GM12892 (cell line): ENCODE results near the gene CCR4.
"Not testable (repeated sequence)": the region's sequence is repeated elsewhere in the genome, so short reads cannot be mapped to it uniquely, and the experiment has no call there.

Source experiments
- DNase-seq: peaks from one replicate; pipeline ENCODE4 v3.0.0; 2011; ENCODE audit not compliant: insufficient read length
- FAIRE-seq: peaks from 2 replicates; lab custom pipeline; 2011; peaks lifted over from hg19 to GRCh38; lab: Jason Lieb, UNC
- POLR2A ChIP-seq: IDR thresholded peaks from 2 replicates; pipeline ENCODE4 v1.6.1; 2011; ENCODE audit warnings: low read depth, low read length, control low read depth
- POLR2AphosphoS5 ChIP-seq: IDR thresholded peaks from 2 replicates; pipeline ENCODE4 v1.6.1; 2011; ENCODE audit warnings: low read depth, low read length, control low read depth
- TAF1 ChIP-seq: IDR thresholded peaks from 2 replicates; pipeline ENCODE4 v1.6.1; 2011; ENCODE audit warnings: low read depth, mild to moderate bottlenecking, control low read depth, low read length, borderline replicate concordance

CCR4 gene

DNA sequence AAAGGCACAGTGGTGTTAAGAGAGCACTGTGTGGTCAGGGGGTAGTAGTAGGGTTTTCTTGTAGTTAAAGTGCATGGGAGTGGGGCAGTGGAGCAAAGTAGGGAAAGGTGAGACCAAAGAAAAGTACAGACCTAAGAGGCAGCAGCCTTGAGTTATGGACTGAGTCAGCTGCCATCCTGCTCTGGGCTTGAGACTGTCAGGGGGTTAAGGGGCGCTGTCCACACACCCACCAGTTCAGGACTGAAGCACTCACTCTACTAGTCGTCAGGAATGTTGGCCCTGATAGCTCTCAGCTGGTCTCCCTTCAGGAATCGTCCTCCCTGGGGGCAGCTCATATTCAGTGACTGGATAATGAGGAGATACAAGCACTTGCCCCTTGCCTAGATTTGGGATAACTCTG lies 7.9 kb downstream of the CCR4 start:
- TF ChIP-seq POLR2AphosphoS5 (no peak), POLR2A (no peak), TAF1 (no peak)
- DNase-seq (no peak), FAIRE-seq (peak; percentile 82)

DNA sequence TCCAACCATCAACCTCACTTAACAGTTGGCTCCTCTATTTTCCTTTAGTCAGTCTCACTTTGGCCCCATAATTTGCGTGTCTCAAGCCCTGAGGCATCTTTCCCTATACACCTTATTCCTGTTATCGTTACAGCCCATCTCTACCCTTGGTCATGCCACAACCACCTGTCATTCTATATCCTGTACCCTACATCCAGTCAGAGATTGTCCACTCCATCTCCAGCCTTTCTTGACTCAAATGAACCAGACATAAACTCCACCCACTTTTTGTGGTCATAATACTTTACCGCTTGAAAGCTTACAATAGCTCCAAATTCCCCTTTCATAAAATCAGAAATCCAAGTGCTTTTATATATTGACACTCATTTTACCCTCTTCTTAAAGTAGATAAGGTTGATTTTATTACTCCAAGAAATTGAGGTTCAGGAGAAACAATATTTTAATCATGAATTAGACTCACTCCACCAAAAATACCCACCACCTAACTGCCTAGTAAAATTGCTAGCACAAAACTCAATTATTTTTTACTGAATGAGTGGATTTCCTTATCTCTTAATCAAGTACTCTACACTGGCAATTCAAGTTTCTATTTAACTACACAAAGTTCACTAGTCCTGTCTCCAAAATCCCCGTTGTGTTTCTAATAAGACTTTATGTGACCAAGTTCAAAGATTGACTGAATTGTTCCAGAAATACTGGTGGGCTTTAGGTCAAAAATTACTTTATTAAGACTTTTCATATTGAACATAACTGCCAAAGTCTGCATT lies 9.1 kb downstream of the CCR4 start:
- TF ChIP-seq TAF1 (no peak), POLR2AphosphoS5 (no peak), POLR2A (no peak)
- DNase-seq (no peak), FAIRE-seq (peak; percentile 82)

DNA sequence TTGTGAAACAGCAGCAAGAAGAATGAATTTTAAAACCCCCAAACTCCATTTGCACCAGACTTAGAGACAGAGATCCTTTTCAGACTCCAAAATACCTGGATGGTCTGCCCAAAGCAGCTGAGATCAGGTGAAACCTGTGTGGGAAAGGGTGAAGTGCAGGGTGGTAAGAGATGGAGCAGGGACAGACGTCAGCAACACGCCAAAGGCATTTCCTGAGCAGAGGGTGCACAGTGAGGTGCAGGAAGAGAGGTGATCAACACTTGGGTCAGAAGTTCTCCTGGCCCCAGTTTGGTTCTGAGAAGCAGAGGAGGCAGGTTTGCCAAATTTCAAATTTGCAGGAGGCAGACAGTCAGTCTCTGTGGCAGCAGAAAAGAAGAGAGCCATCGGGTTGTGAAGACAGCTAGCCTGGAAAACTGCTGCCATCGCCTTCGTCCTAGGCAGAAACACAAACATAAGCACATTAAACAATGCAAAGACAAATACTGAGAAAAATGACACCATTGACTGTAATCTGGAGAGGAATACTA lies 9.8 kb downstream of the CCR4 start:
- FAIRE-seq (peak; percentile 86), DNase-seq (no peak)
- no peak for TF ChIP-seq TAF1
- no peak for TF ChIP-seq POLR2AphosphoS5
- no peak for TF ChIP-seq POLR2A

DNA sequence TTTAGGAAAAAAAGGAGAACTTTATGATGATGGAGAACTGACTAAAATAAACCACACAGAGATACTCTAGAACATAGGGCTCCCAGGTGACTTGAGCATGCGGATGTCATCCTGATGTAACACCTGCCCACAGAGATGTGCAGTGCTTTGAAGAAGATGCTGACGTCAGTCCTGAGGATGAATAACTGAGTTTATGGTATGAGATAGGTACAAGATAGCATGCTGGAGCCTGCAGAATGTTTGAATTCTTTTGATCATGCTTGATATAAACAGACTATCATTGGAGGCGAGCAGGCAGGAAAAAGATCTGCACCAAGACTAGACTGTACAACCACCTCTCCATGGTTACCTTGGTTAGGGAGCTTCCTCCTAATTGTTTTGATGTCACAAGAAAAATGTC lies 12.4 kb downstream of the CCR4 start:
- TF ChIP-seq POLR2AphosphoS5 (no peak), POLR2A (no peak), TAF1 (no peak)
- no peak for FAIRE-seq
- DNase-seq: no peak

DNA sequence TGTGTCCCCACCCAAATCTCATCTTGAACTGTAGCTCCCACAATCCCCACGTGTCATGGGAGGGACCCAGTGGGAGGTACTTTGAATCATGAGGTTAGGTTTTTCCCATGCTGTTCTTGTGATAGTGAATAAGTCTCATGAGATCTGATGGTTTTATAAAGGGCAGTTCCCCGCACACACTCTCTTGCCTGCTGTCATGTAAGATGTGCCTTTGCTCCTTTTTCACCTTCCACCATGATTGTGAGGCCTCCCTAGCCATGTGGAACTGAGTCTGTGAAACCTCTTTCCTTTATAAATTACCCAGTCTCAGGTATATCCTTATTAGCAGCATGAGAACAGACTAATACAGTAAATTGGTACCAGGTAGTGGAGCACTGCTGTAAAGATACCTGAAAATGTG lies 13.3 kb downstream of the CCR4 start:
- not testable (repeated sequence) for FAIRE-seq, DNase-seq

DNA sequence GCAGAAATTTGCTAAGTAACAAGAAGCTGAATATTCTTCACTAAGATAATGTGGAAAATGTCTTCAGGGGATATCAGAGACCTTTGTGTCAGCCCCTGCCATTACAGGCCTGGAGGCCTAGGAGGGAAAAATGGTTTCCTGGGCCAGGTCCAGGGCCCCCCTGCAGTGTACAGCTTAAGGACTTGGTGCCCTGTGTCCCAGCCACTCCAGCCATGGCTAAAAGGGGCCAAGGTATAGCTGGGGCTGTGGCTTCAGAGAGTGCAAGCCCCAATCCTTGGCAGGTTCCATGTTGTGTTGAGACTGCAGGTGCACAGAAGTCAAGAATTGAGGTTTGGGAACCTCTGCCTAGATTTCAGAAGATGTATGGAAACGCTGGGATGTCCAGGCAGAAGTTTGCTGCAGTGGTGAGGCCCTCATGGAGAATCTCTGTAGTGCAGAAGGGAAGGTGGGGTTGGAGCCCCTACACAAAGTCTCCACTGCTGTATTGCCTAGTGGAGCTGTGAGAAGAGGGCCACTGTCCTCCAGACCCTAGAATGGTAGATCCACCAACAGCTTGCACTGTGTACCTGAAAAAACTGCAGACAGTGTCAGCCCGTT lies 14.3 kb downstream of the CCR4 start:
- not testable (repeated sequence) for DNase-seq, FAIRE-seq

DNA sequence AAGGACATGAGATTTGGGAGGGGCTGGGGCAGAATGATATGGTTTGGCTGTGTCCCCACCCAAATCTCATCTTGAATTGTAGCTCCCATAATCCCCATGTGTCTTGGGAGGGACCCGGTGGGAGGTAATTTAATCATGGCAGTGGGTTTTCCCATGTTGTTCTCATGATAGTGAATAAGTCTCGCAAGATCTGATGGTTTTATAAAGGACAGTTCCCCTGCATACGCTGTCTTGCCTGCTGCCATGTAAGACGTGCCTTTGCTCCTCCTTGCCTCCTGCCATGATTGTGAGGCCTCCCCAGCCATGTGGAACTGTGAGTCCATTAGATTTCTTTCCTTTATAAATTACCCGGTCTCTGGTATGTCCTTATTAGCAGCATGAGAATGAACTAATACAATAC lies 15.2 kb downstream of the CCR4 start:
- not testable (repeated sequence) for DNase-seq, FAIRE-seq

DNA sequence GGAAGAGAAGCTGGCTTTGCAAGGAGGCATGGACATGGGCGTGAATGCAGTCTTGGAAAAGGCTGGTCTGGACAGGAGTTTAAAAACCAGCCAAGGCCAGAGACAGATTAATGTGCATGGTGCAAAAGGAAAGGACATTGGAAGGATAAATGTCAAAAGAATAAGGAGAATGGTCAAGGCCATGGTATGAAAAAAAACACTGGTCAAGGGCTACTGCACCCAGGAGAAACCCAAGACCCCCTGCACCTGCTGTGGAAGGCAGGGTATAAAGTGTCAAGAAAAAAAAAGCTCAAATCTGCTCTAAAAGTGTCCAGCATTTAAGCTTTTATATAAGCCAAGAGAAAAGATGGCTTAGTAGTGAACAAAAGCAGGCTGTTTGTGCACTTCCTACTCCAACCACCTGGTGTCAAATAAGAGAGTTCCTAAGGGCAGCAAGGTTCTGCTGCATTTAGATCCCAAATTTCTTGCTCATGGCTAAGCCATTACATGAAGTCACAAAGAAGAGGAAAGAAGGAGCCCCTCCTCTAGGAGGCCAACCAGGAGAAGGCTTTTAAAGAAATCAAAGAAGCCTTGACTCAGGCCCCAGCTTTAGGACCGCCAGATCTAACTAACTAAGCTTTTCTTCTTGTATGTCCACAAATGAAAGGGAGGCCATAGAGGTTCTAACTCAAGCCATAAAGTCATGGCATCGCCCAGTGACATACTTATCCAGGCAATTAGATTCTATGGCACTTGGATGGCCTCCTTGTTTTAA lies 16.9 kb downstream of the CCR4 start:
- DNase-seq (no peak), FAIRE-seq (no peak)
- no peak for TF ChIP-seq POLR2A
- TF ChIP-seq TAF1: no peak
- no peak for TF ChIP-seq POLR2AphosphoS5

DNA sequence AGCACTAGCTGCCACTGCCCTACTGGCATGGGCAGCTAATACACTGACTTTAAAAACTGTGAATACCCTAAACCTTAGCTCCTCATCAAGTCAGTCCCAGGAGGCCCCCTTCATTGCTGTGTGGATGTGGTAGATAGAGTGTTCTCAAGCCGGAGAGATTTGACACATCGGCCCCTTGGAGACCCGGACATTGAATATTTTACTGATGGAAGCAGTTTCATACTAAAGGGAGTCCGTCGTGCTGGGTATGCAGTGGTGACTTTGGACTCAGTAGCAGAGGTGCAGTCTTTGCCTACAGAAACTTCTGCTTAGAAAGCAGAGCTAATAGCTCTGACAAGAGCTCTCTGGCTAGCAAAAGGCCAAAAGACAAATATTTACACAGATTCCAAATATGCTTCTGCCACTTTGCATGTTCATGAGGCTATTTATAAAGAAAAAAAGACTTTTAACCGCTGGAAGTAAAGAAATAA lies 17.5 kb downstream of the CCR4 start:
- FAIRE-seq (no peak), DNase-seq (no peak)
- TF ChIP-seq TAF1: no peak

DNA sequence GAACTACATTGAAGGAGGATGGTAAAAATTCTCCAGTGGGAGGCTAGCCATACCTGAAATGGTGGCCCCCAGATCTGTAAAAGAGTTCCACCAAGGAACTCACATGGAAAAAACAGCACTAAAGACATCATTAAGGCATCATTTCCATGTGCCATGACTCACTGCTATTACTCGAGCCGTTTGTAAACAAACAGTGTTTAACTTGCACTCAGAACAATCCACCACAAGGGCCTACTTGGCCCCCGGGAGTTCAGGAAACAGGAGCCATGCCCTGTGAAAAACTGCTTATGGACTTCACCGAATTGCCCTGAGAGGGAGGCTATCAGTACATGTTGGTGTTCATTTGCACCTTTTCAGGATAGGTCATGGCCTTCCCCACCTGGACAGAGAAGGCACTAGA lies 18.2 kb downstream of the CCR4 start:
- FAIRE-seq (no peak), DNase-seq (no peak)
- TF ChIP-seq POLR2A: no peak
- no peak for TF ChIP-seq POLR2AphosphoS5
- TF ChIP-seq TAF1: no peak

DNA sequence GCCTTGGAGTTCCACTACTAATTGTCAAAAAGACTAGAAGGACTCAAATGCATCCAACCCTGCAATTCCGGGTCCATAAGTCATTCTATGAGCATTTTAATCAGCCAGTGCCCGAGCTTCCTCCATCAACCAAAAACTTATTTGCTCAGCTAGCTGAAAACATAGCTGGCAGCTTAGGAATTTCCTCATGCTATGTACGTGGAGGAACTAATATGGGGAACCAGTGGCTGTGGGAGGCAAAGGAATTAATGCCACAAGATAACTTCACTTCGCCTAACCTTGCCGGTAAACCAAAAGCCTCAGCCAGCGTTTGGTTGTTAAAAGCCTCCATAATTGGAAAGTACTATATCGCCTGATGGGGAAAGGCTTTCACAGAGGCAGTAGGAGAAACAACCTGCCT lies 19.8 kb downstream of the CCR4 start:
- not testable (repeated sequence) for FAIRE-seq, DNase-seq

DNA sequence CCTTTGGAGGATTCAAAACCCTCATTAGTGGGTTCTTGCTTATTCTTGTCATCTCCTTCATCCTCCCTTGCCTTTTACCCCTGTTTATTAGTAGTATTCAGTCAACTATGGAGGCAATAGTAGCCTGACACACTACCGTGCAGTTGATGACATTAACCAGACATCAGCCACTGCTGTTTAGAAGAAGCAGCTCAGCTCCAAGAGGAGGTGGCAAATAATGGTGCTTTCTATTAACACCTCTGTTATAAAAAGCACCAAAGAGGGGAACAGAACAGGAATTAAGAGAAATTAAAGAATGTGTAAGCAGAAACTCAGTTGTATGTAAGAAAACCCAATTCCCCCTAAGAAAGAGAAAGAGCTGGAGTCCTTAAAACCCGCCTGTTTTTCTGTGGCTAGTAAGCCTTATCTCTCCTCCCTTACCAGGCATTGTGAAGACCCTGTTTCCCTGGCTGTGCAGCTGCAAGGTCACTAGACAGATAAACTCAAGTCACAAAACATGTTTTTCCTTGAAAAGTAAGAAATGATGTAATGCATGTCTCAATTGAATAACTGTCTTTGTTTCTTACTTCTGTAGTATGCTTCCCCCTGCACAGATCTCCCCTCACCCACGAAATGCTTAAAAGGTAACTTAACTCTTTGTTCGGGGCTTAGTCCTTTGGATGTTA lies 21.2 kb downstream of the CCR4 start:
- FAIRE-seq (no peak), DNase-seq (no peak)
- TF ChIP-seq POLR2A (no peak), POLR2AphosphoS5 (no peak), TAF1 (no peak)
